HCT116 (cell line): ENCODE data around the gene DAPK1. TPM values are rescaled to one million over a fixed set of nuclear protein-coding genes. Genes with fewer than 3 reads are reported as not detected.

Source experiments
- ATAC-seq: fragments of 200-7000 bp; cut with Tn5 transposase; 2 replicates; pipeline ENCODE4 v1.9.1; 2020; ENCODE audit warnings: mild to moderate bottlenecking, moderate library complexity
- BruUV-seq: library from RNA; stranded (reverse); fragments of 400-500 nt; replicated peaks from 2 replicates; lab custom pipeline; 2021; lab: Mats Ljungman, UMichigan
- CTCF ChIA-PET: fragments of 300-600 bp; sonication (Branson Sonifier 250); formaldehyde crosslinking; loops from one replicate; lab custom pipeline; 2021; ENCODE audit warnings: antibody characterized with exemption; lab: Charles Lee
- POLR2A ChIA-PET: fragments of 300-600, 350-600 bp; sonication (Branson Sonifier 250); formaldehyde crosslinking; loops from one replicate; lab custom pipeline; 2021; ENCODE audit warnings: antibody characterized with exemption; lab: Charles Lee
- RAD21 ChIA-PET, 2 experiments: fragments of 300-600 bp; sonication (Branson Sonifier 250); formaldehyde crosslinking; loops; one replicate each; lab custom pipeline; 2023; ENCODE audit warnings: low total read pairs in 2 of 2; ENCODE audit not compliant: uncharacterized antibody in 2 of 2, unreplicated experiment in 2 of 2, low non-redundant PET in 1 of 2; lab: Charles Lee
- DNase-seq: peaks from one replicate; pipeline ENCODE4 v3.0.0-alpha.2; 2010; ENCODE audit warnings: low read depth, low spot score
- H2AFZ ChIP-seq: fragments of 200-600 bp; shearing (Covaris generic), sonication (generic); 2 replicates; pipeline ENCODE4 v1.6.1; 2017; ENCODE audit warnings: low read depth, mixed run types, mixed read lengths, antibody characterized with exemption, low read length; ENCODE audit not compliant: poor library complexity, severe bottlenecking
- H3K27ac ChIP-seq: 2 replicates; pipeline ENCODE4 v1.5.1; 2012; ENCODE audit warnings: low read depth, low read length
- H3K27me3 ChIP-seq: fragments of 200-600 bp; sonication (generic); 2 replicates; pipeline ENCODE4 v1.6.1; 2016; ENCODE audit warnings: mixed run types, low read length, mixed read lengths; ENCODE audit not compliant: insufficient read depth
- H3K36me3 ChIP-seq, 2 experiments: fragments of 200-500 bp in 1 of 2; fragments of 200-600 bp in 1 of 2; sonication (Bioruptor generic) in 1 of 2; sonication (generic) in 1 of 2; 2 replicates each; pipeline versions ENCODE4 v1.5.1 to v1.6.1; 2014 to 2016; ENCODE audit warnings: low read length in 2 of 2, inconsistent platforms in 1 of 2, mixed read lengths in 1 of 2, mixed run types in 1 of 2; ENCODE audit not compliant: insufficient read depth in 2 of 2, control insufficient read depth in 1 of 2
- H3K4me1 ChIP-seq, 2 experiments: fragments of 200-600 bp in 1 of 2; sonication (generic) in 1 of 2; 2 replicates each; pipeline versions ENCODE4 v1.5.1 to v1.6.1; 2012 to 2017; ENCODE audit warnings: low read length in 2 of 2, inconsistent platforms in 1 of 2, mild to moderate bottlenecking in 1 of 2, mixed read lengths in 1 of 2, mixed run types in 1 of 2, moderate library complexity in 1 of 2; ENCODE audit not compliant: insufficient read depth in 2 of 2, control insufficient read depth in 1 of 2
- H3K4me2 ChIP-seq: fragments of 200-600 bp; sonication (generic); 2 replicates; pipeline ENCODE4 v1.6.1; 2017; ENCODE audit warnings: mixed run types, low read length, mixed read lengths
- H3K4me3 ChIP-seq, 2 experiments: fragments of 200-600 bp in 1 of 2; sonication (generic) in 1 of 2; replicated peaks in 1 of 2; 2 replicates each; pipeline ENCODE4 v1.5.1; 2011 to 2016; ENCODE audit warnings: low read length in 2 of 2, control low read depth in 1 of 2, low read depth in 1 of 2, mild to moderate bottlenecking in 1 of 2, mixed read lengths in 1 of 2, mixed run types in 1 of 2
- H3K79me2 ChIP-seq: fragments of 200-600 bp; sonication (generic); 2 replicates; pipeline ENCODE4 v1.6.1; 2017; ENCODE audit warnings: mild to moderate bottlenecking, mixed run types, low read length, moderate library complexity, mixed read lengths; ENCODE audit not compliant: insufficient read depth
- H3K9ac ChIP-seq: fragments of 200-600 bp; sonication (generic); 2 replicates; pipeline ENCODE4 v1.6.1; 2016; ENCODE audit warnings: low read length, mixed read lengths
- H3K9me2 ChIP-seq: fragments of 200-600 bp; sonication (generic), shearing (Covaris generic); 2 replicates; pipeline ENCODE4 v1.6.1; 2017; ENCODE audit warnings: mixed run types, mild to moderate bottlenecking, moderate library complexity; ENCODE audit not compliant: insufficient read depth
- H3K9me3 ChIP-seq, 2 experiments: fragments of 200-500 bp in 1 of 2; fragments of 200-600 bp in 1 of 2; sonication (Bioruptor generic) in 1 of 2; sonication (generic) in 1 of 2; 2 replicates each; pipeline ENCODE4 v1.6.1; 2014 to 2017; ENCODE audit warnings: low read length in 2 of 2, mixed read lengths in 2 of 2, inconsistent platforms in 1 of 2, low read depth in 1 of 2, mild to moderate bottlenecking in 1 of 2, mixed run types in 1 of 2, moderate library complexity in 1 of 2; ENCODE audit not compliant: control insufficient read depth in 1 of 2, insufficient read depth in 1 of 2
- H4K20me1 ChIP-seq: fragments of 200-600 bp; sonication (generic), shearing (Covaris generic); 2 replicates; pipeline ENCODE4 v1.6.1; 2017; ENCODE audit warnings: mixed run types, mild to moderate bottlenecking, moderate library complexity; ENCODE audit not compliant: insufficient read depth
- CTCF ChIP-seq, 3 experiments: fragments of 200-600 bp in 1 of 3; sonication (generic) in 1 of 3; IDR thresholded peaks in 2 of 3; conservative IDR thresholded peaks in 1 of 3; 2 replicates each; pipeline ENCODE4 v1.5.1; 2012 to 2017; ENCODE audit warnings: low read depth in 2 of 3, low read length in 2 of 3, antibody characterized with exemption in 1 of 3, borderline replicate concordance in 1 of 3, control low read depth in 1 of 3, mild to moderate bottlenecking in 1 of 3, mixed read lengths in 1 of 3, mixed run types in 1 of 3, moderate library complexity in 1 of 3; ENCODE audit not compliant: insufficient read depth in 1 of 3
- FOSL1 ChIP-seq: IDR thresholded peaks from 2 replicates; pipeline ENCODE4 v1.6.1; 2012; ENCODE audit warnings: low read depth
- POLR2A ChIP-seq: IDR thresholded peaks from 2 replicates; pipeline ENCODE4 v1.7.0; 2011; ENCODE audit warnings: borderline replicate concordance; ENCODE audit not compliant: insufficient read depth, insufficient read length; ENCODE audit errors: extremely low read depth
- REST ChIP-seq: IDR thresholded peaks from 2 replicates; pipeline ENCODE4 v1.6.1; 2012; ENCODE audit warnings: low read depth
- SP1 ChIP-seq: IDR thresholded peaks from 2 replicates; pipeline ENCODE4 v1.6.1; 2012; ENCODE audit warnings: low read depth
- SRF ChIP-seq: IDR thresholded peaks from 2 replicates; pipeline ENCODE4 v1.6.1; 2012; ENCODE audit warnings: low read depth
- YY1 ChIP-seq: IDR thresholded peaks from 2 replicates; pipeline ENCODE4 v1.6.1; 2011; ENCODE audit warnings: low read length, low read depth, moderate library complexity, mild to moderate bottlenecking; ENCODE audit not compliant: insufficient replicate concordance; ENCODE audit errors: extremely low read depth
- intact Hi-C: fragments of 100-400 bp; cut with micrococcal nuclease; formaldehyde crosslinking; loops from 2 replicates; pipeline ENCODE4 v1.10.0; 2022
- total RNA-seq: library from RNA; stranded (reverse); gene quantifications from one replicate; pipeline ENCODE4 v1.2.1, GENCODE V29; 2021; ENCODE audit not compliant: unreplicated experiment
- TF ChIP-seq, protein P1 (sequence below): IDR thresholded peaks from 2 replicates; pipeline ENCODE4 v1.6.1; 2011; ENCODE audit warnings: mild to moderate bottlenecking, low read length, moderate library complexity; ENCODE audit not compliant: insufficient replicate concordance; ENCODE audit errors: extremely low read depth

DAPK1 gene
- total RNA-seq, 1 experiment from 2014 or later = 5.6 TPM

DNA sequence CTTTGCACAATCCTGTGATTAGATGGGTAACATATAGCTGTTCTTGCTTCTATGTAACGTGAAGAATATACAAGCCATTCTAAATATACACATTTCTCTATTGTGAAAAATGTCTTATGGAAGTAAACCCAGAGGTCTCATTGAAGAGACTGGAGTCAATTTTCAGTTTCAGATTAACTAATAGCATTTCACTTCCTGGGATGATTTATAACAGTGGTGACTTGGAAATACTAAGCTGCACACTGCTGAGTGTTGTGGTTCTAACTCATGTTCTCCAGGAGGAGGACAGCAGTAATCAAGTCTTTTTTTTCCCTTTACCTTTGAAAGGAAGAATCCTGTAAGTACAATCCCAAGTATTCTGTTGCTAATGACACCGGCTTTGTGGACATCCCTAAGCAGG, 231.6 kb downstream of the DAPK1 start:
- intact Hi-C loops = no loop called here
- no peak overlapping the region for H3K9ac ChIP-seq
- H3K4me2 ChIP-seq = no peak overlapping the region
- peaks cover 10 to 20% of the 10 kb centered on the region in 2 experiments; a peak in 2 of 4 replicates for H3K36me3 ChIP-seq
- TF ChIP-seq CTCF (IDR thresholded peaks at IDR 0.05 in 2 of 3, conservative IDR thresholded peaks at IDR 0.05 in 1 of 3; ENCODE audit: borderline replicate concordance in 1 of 3, insufficient read depth in 1 of 3, low read depth in 2 of 3, low read length in 2 of 3) (no peak), POLR2A (no peak), SP1 (no peak), REST (no peak), FOSL1 (no peak), YY1 (no peak), SRF (no peak)
- TF ChIP-seq, protein P1, sequence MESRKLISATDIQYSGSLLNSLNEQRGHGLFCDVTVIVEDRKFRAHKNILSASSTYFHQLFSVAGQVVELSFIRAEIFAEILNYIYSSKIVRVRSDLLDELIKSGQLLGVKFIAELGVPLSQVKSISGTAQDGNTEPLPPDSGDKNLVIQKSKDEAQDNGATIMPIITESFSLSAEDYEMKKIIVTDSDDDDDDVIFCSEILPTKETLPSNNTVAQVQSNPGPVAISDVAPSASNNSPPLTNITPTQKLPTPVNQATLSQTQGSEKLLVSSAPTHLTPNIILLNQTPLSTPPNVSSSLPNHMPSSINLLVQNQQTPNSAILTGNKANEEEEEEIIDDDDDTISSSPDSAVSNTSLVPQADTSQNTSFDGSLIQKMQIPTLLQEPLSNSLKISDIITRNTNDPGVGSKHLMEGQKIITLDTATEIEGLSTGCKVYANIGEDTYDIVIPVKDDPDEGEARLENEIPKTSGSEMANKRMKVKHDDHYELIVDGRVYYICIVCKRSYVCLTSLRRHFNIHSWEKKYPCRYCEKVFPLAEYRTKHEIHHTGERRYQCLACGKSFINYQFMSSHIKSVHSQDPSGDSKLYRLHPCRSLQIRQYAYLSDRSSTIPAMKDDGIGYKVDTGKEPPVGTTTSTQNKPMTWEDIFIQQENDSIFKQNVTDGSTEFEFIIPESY = no peak
- DNase-seq (no peak), ATAC-seq (no peak)
- H3K9me3 ChIP-seq = no peaks in the 10 kb centered on the region
- RAD21 ChIA-PET = no interaction called here
- no peaks in the 10 kb centered on the region for H3K27me3 ChIP-seq
- H3K79me2 ChIP-seq = no peaks in the 10 kb centered on the region
- POLR2A ChIA-PET = no interaction called here
- CTCF ChIA-PET = no interaction called here
- no TSS peak for BruUV-seq
- no peak overlapping the region for H2AFZ ChIP-seq
- no peaks in the 10 kb centered on the region for H4K20me1 ChIP-seq
- no peak overlapping the region for H3K27ac ChIP-seq
- H3K4me1 ChIP-seq = peaks cover 9 to 14% of the 10 kb centered on the region in 2 experiments; a peak in 3 of 4 replicates
- no peak overlapping the region for H3K4me3 ChIP-seq
- H3K9me2 ChIP-seq = no peaks in the 10 kb centered on the region
